ENCODE measurements around the gene FAR2. TPM values are rescaled to one million over a fixed set of nuclear protein-coding genes. Genes with fewer than 3 reads are reported as not detected.
A peak's percentile ranks its signal among the peaks of the same experiment; 100 is the strongest.

Gene FAR2
- total RNA-seq, 6 donors from 2014 or later: 6.0 to 25.7 (median 15.9) TPM

DNA sequence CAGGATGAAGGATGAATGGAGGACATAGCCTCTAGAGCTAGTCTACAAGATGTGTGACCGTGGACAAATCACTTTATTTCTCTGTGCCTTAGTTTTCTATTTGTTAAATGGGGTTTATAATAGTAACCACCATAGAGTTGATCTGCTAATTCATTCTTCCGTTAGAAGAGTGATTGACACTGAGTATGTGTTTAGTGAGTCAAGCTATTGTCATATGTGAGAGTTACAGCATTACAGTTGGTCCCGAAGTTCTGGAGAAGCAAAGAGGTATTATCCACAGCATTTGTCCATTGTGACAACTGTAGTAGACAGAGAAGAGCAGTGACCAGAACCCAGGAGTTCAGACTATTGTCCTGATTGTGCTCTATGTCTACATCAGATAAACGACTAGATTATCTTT lies 14.1 kb downstream of the FAR2 start:
- no peak for TF ChIP-seq POLR2A (IDR thresholded peaks at IDR 0.05)
- no peak for TF ChIP-seq EP300 (IDR thresholded peaks at IDR 0.05)
- TF ChIP-seq POLR2AphosphoS5 (IDR thresholded peaks at IDR 0.05): no peak
- TF ChIP-seq, protein P1, sequence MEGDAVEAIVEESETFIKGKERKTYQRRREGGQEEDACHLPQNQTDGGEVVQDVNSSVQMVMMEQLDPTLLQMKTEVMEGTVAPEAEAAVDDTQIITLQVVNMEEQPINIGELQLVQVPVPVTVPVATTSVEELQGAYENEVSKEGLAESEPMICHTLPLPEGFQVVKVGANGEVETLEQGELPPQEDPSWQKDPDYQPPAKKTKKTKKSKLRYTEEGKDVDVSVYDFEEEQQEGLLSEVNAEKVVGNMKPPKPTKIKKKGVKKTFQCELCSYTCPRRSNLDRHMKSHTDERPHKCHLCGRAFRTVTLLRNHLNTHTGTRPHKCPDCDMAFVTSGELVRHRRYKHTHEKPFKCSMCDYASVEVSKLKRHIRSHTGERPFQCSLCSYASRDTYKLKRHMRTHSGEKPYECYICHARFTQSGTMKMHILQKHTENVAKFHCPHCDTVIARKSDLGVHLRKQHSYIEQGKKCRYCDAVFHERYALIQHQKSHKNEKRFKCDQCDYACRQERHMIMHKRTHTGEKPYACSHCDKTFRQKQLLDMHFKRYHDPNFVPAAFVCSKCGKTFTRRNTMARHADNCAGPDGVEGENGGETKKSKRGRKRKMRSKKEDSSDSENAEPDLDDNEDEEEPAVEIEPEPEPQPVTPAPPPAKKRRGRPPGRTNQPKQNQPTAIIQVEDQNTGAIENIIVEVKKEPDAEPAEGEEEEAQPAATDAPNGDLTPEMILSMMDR (IDR thresholded peaks at IDR 0.05): no peak
- no peaks in the 10 kb centered on the region for H3K27me3 ChIP-seq
- DNase-seq (no peak), ATAC-seq (ENCODE audit: low FRiP score in 2 of 2) (no peak)
- 83% methylated on average over 4 of the region's 4 CpGs for WGBS, 2 donors
- H3K27ac ChIP-seq: peak overlapping the region in 3 of 4 donors; percentile 72 to 86 (median 81)
- no peak overlapping the region for H3K4me3 ChIP-seq
- H3K4me1 ChIP-seq: peaks cover 34 to 55% (median 41%) of the 10 kb centered on the region in 4 donors
- no peaks in the 10 kb centered on the region for H3K36me3 ChIP-seq
- no peaks in the 10 kb centered on the region for H3K9me3 ChIP-seq

DNA sequence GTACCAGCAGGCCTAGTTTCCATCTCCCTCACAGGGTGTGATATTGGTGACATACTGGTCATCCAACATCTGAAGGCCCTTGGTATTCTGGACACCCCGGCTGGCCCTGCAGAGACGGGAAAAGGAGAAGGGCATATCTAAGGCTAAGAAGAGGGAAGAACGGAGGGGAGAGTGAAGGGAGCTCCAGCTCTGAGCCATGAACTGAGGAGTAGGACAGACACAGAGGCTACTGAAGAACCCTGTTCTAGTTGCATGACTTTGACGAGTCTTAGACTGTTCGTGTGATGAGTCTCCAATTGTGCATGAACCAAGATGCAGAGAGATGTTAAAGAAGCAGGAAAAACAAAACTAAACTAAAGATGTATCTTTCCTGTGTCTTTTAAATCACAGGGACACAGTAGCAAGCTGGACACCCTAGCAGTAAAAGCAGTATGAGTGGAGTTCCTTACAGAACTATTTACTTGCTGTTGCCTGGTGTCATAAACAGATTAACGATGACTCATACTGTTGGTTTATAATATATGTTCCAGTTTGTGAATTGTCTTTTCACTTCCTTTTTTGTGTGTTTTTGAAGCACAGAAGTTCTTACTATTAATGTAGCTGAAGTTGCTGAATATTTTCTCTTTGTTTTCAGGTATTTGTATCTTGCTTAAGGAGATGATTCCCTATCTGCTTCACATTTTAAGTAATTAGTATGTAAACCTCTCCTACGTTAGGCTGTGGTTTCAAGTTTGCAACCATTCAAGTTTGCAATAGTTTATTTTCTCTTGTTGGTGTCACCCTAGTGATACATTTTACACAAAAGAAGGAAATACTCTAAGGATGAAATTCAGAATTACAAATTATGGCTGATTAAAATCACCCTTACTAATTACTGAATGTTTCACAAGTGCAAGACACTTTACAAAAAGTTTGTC lies 15.7 kb downstream of the FAR2 start:
- peak in 2 of 4 donors; percentile 65 to 69 for TF ChIP-seq EP300 (IDR thresholded peaks at IDR 0.05)
- peak in 1 of 2 donors; percentile 50 for TF ChIP-seq POLR2AphosphoS5 (IDR thresholded peaks at IDR 0.05)
- no peak for TF ChIP-seq POLR2A (IDR thresholded peaks at IDR 0.05)
- TF ChIP-seq, protein P1 (IDR thresholded peaks at IDR 0.05): no peak
- H3K9me3 ChIP-seq: no peaks in the 10 kb centered on the region
- H3K27ac ChIP-seq: peak overlapping the region; percentile 72 to 86 (median 78)
- ATAC-seq (ENCODE audit: low FRiP score in 2 of 2): peak; percentile 85 to 94
- 45 to 49% methylated on average over 7 of the region's 7 CpGs for WGBS, 2 donors
- H3K4me3 ChIP-seq: no peak overlapping the region
- H3K36me3 ChIP-seq: no peaks in the 10 kb centered on the region
- H3K27me3 ChIP-seq: no peaks in the 10 kb centered on the region
- peaks cover 28 to 46% (median 40%) of the 10 kb centered on the region in 4 donors for H3K4me1 ChIP-seq
- DNase-seq: no peak

DNA sequence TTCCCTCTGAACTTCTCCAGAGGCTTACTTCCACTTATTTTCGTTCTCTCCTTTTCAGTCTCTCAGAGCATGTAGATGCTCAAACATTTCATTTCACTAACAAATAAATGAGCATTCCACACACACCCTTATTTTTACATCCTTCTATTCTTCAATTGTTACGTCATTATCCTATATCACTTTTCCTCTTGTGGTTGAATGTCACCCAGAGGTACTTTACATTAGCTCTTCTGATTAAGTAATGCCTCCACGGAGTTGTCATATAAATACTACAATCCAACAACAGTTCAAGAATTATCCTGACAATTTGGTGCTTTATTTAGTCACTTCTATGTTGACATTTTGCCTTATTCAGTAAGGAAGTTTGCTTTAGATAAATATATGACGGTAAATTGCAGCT lies 18.4 kb downstream of the FAR2 start:
- Histone ChIP-seq H3K4me1 (peaks cover 28 to 49% (median 41%) of the 10 kb centered on the region in 4 donors), H3K4me3 (no peak overlapping the region), H3K27me3 (no peaks in the 10 kb centered on the region), H3K27ac (peak overlapping the region in 1 of 4 donors; percentile 86), H3K36me3 (peaks cover 0 to 5% (median 0%) of the 10 kb centered on the region in 4 donors), H3K9me3 (no peaks in the 10 kb centered on the region)
- no peak for DNase-seq
- WGBS, 2 donors: 49 to 52% methylated on average over 4 of the region's 4 CpGs
- TF ChIP-seq, protein P1 (IDR thresholded peaks at IDR 0.05): no peak
- TF ChIP-seq POLR2AphosphoS5 (IDR thresholded peaks at IDR 0.05): no peak
- no peak for TF ChIP-seq EP300 (IDR thresholded peaks at IDR 0.05)
- ATAC-seq (ENCODE audit: low FRiP score in 2 of 2): no peak

DNA sequence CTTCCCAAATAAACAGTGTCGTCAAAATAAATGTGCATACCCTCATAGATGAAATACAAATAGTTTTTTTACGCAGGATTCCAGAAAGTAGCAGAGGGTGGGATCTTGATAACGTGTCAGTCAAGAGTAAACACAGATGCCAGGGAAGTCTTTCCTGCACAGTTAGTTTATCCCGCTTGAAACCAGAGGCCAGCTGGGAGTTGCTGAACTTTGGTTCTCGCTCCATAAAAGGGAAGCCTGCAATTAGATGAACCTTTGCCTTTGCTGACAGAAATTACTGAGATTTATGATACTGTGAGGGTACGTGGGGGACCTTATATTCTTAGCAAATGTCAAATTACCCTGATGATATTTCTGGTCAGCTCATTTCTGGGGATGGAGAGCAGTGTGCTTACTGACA lies 18.9 kb downstream of the FAR2 start:
- H3K4me1 ChIP-seq: peaks cover 28 to 49% (median 41%) of the 10 kb centered on the region in 4 donors
- H3K27me3 ChIP-seq: no peaks in the 10 kb centered on the region
- TF ChIP-seq EP300 (IDR thresholded peaks at IDR 0.05): no peak
- TF ChIP-seq, protein P1 (IDR thresholded peaks at IDR 0.05): no peak
- no peak for TF ChIP-seq POLR2A (IDR thresholded peaks at IDR 0.05)
- no peak for TF ChIP-seq POLR2AphosphoS5 (IDR thresholded peaks at IDR 0.05)
- no peak for DNase-seq
- H3K4me3 ChIP-seq: no peak overlapping the region
- no peak for ATAC-seq (ENCODE audit: low FRiP score in 2 of 2)
- WGBS, 2 donors: 52 to 56% methylated on average over 6 of the region's 6 CpGs
- H3K9me3 ChIP-seq: no peaks in the 10 kb centered on the region
- H3K36me3 ChIP-seq: peaks cover 0 to 5% (median 0%) of the 10 kb centered on the region in 4 donors
- H3K27ac ChIP-seq: no peak overlapping the region

Data from upper lobe of left lung (tissue), 6 donors.